IMR-90 (cell line): ENCODE results near the gene SLC9A5. TPM values are rescaled to one million over a fixed set of nuclear protein-coding genes. Genes with fewer than 3 reads are reported as not detected.

Source experiments
- ATAC-seq: fragments of 200-7000 bp; cut with Tn5 transposase; 2 replicates; pipeline ENCODE4 v1.9.1; 2020; ENCODE audit warnings: low read depth, mild to moderate bottlenecking, moderate library complexity
- BruUV-seq: library from RNA; stranded (reverse); fragments of 400-500 nt; replicated peaks from 2 replicates; lab custom pipeline; 2021; lab: Mats Ljungman, UMichigan
- CTCF ChIA-PET: fragments of 300-600 bp; formaldehyde crosslinking; extraction: SDS; loops from one replicate; lab custom pipeline; 2021; ENCODE audit warnings: antibody characterized with exemption; lab: Yijun Ruan, JAX
- POLR2A ChIA-PET: fragments of 300-600 bp; sonication (Branson Sonifier 250); formaldehyde crosslinking; loops from one replicate; lab custom pipeline; 2022; ENCODE audit warnings: antibody characterized with exemption; ENCODE audit not compliant: unreplicated experiment; lab: Charles Lee
- DNase-seq: peaks from one replicate; pipeline ENCODE4 v3.0.0; 2013
- H2AFZ ChIP-seq: replicated peaks from 2 replicates; pipeline ENCODE3; 2013; ENCODE audit warnings: low read length, mild to moderate bottlenecking; ENCODE audit not compliant: poor library complexity
- H2AK5ac ChIP-seq: 2 replicates; pipeline ENCODE4 v1.6.1; 2013; ENCODE audit warnings: low read depth, low read length, inconsistent platforms
- H2AK9ac ChIP-seq: replicated peaks from 2 replicates; pipeline ENCODE3; 2013; ENCODE audit warnings: mild to moderate bottlenecking, low read depth, low read length, moderate library complexity; ENCODE audit not compliant: poor library complexity
- H2BK120ac ChIP-seq: 2 replicates; pipeline ENCODE4 v1.6.1; 2013; ENCODE audit warnings: low read depth, low read length, inconsistent platforms
- H2BK15ac ChIP-seq: 3 replicates; pipeline ENCODE4 v1.6.1; 2013; ENCODE audit warnings: low read depth, low read length, inconsistent platforms
- H2BK20ac ChIP-seq: 2 replicates; pipeline ENCODE4 v1.6.1; 2013; ENCODE audit warnings: low read depth, mild to moderate bottlenecking, inconsistent platforms, low read length, moderate library complexity
- H2BK5ac ChIP-seq: 2 replicates; pipeline ENCODE4 v1.6.1; 2013; ENCODE audit warnings: mild to moderate bottlenecking, low read depth, low read length, inconsistent platforms; ENCODE audit not compliant: poor library complexity, severe bottlenecking
- H3K14ac ChIP-seq: replicated peaks from 2 replicates; pipeline ENCODE4 v1.6.1; 2013; ENCODE audit warnings: low read depth, low read length, inconsistent platforms
- H3K18ac ChIP-seq: 2 replicates; pipeline ENCODE4 v1.6.1; 2013; ENCODE audit warnings: low read depth, low read length, control low read depth
- H3K23ac ChIP-seq: 2 replicates; pipeline ENCODE4 v1.6.1; 2013; ENCODE audit warnings: low read depth, low read length, inconsistent platforms
- H3K27ac ChIP-seq: 2 replicates; pipeline ENCODE4 v1.5.1; 2013; ENCODE audit warnings: mild to moderate bottlenecking, control low read depth, low read length; ENCODE audit not compliant: insufficient read depth
- H3K27me3 ChIP-seq: 2 replicates; pipeline ENCODE4 v1.6.1; 2013; ENCODE audit warnings: low read length; ENCODE audit not compliant: control insufficient read depth, insufficient read depth
- H3K36me3 ChIP-seq: 2 replicates; pipeline ENCODE4 v1.6.1; 2013; ENCODE audit warnings: low read length, mixed read lengths; ENCODE audit not compliant: control insufficient read depth, insufficient read depth
- H3K4ac ChIP-seq: 2 replicates; pipeline ENCODE4 v1.6.1; 2013; ENCODE audit warnings: low read depth, low read length, inconsistent platforms
- H3K4me1 ChIP-seq: 2 replicates; pipeline ENCODE4 v1.6.1; 2013; ENCODE audit warnings: low read length, mixed read lengths; ENCODE audit not compliant: control insufficient read depth, insufficient read depth
- H3K4me2 ChIP-seq: 2 replicates; pipeline ENCODE4 v1.6.1; 2013; ENCODE audit warnings: low read depth, mild to moderate bottlenecking, control low read depth, low read length, moderate library complexity
- H3K4me3 ChIP-seq: 2 replicates; pipeline ENCODE4 v1.5.1; 2013; ENCODE audit warnings: low read depth, mild to moderate bottlenecking, control low read depth, low read length, moderate library complexity; ENCODE audit not compliant: insufficient read depth
- H3K56ac ChIP-seq: 2 replicates; pipeline ENCODE4 v1.6.1; 2013; ENCODE audit warnings: low read length, inconsistent platforms; ENCODE audit not compliant: insufficient read depth; ENCODE audit errors: extremely low read depth
- H3K79me1 ChIP-seq, 2 experiments: 2 replicates each; pipeline ENCODE4 v1.6.1; 2013; ENCODE audit warnings: low read length in 2 of 2, inconsistent platforms in 1 of 2, low read depth in 1 of 2
- H3K9ac ChIP-seq: 2 replicates; pipeline ENCODE4 v1.6.1; 2013; ENCODE audit warnings: low read depth, low read length, control low read depth
- H3K9me1 ChIP-seq: 2 replicates; pipeline ENCODE4 v1.6.1; 2013; ENCODE audit warnings: low read length, inconsistent platforms; ENCODE audit not compliant: insufficient read depth
- H3K9me3 ChIP-seq: 2 replicates; pipeline ENCODE4 v1.6.1; 2013; ENCODE audit warnings: low read length; ENCODE audit not compliant: control insufficient read depth, insufficient read depth
- H4K20me1 ChIP-seq: 2 replicates; pipeline ENCODE4 v1.6.1; 2013; ENCODE audit warnings: low read length, inconsistent platforms; ENCODE audit not compliant: insufficient read depth
- H4K5ac ChIP-seq: 2 replicates; pipeline ENCODE4 v1.6.1; 2013; ENCODE audit warnings: mild to moderate bottlenecking, low read depth, low read length, control low read depth
- H4K8ac ChIP-seq, 2 experiments: 2 replicates each; pipeline ENCODE4 v1.6.1; 2013; ENCODE audit warnings: low read depth in 2 of 2, low read length in 2 of 2, control low read depth in 1 of 2, inconsistent platforms in 1 of 2
- H4K91ac ChIP-seq: 2 replicates; pipeline ENCODE4 v1.6.1; 2013; ENCODE audit warnings: low read depth, low read length, inconsistent platforms; ENCODE audit not compliant: insufficient read depth
- BHLHE40 ChIP-seq: fragments of 150-350 bp; IDR thresholded peaks from 2 replicates; pipeline ENCODE4 v1.6.1; 2016; ENCODE audit warnings: mild to moderate bottlenecking, low read depth, low read length
- CEBPB ChIP-seq: IDR thresholded peaks from 2 replicates; pipeline ENCODE4 v1.6.1; 2012; ENCODE audit warnings: low read depth, low read length, improper control_type of control experiment
- CHD1 ChIP-seq: IDR thresholded peaks from 2 replicates; pipeline ENCODE4 v1.6.1; 2012; ENCODE audit warnings: low read depth, low read length, improper control_type of control experiment
- FOS ChIP-seq: fragments of 150-350 bp; IDR thresholded peaks from 2 replicates; pipeline ENCODE4 v1.6.1; 2016; ENCODE audit warnings: low read depth, low read length
- MAFK ChIP-seq: IDR thresholded peaks from 2 replicates; pipeline ENCODE4 v1.6.1; 2012; ENCODE audit warnings: low read depth, low read length, improper control_type of control experiment
- MAZ ChIP-seq: IDR thresholded peaks from 2 replicates; pipeline ENCODE4 v1.6.1; 2012; ENCODE audit warnings: low read depth, mild to moderate bottlenecking, low read length, improper control_type of control experiment, moderate library complexity, borderline replicate concordance
- MXI1 ChIP-seq: IDR thresholded peaks from 2 replicates; pipeline ENCODE4 v1.6.1; 2012; ENCODE audit warnings: low read depth, mild to moderate bottlenecking, low read length, moderate library complexity, borderline replicate concordance
- NFE2L2 ChIP-seq: fragments of 150-350 bp; IDR thresholded peaks from 2 replicates; pipeline ENCODE4 v1.6.1; 2016; ENCODE audit warnings: low read depth, mild to moderate bottlenecking, low read length
- POLR2A ChIP-seq: IDR thresholded peaks from 2 replicates; pipeline ENCODE4 v1.6.1; 2012; ENCODE audit warnings: mild to moderate bottlenecking, low read depth, low read length
- RAD21 ChIP-seq: IDR thresholded peaks from 2 replicates; pipeline ENCODE4 v1.6.1; 2012; ENCODE audit warnings: low read length, improper control_type of control experiment
- RCOR1 ChIP-seq: IDR thresholded peaks from 2 replicates; pipeline ENCODE4 v1.6.1; 2012; ENCODE audit warnings: mild to moderate bottlenecking, low read length, improper control_type of control experiment; ENCODE audit not compliant: insufficient replicate concordance
- RFX5 ChIP-seq: IDR thresholded peaks from 2 replicates; pipeline ENCODE4 v1.8.0; 2012; ENCODE audit warnings: low read depth, mild to moderate bottlenecking, low read length, moderate library complexity
- WGBS, 2 experiments: methylation state at CpG; one replicate each; pipeline versions ENCODE4 v1.1.5 to v1.1.7; 2013; ENCODE audit warnings: missing lambda C conversion rate in 2 of 2; ENCODE audit not compliant: insufficient read length in 1 of 2; ENCODE audit errors: extremely low coverage in 2 of 2; 5-methylcytosine and 5-hydroxymethylcytosine counted together
- dilution Hi-C: fragments of 300-500 bp; cut with HindIII; formaldehyde crosslinking; loops from one replicate; pipeline ENCODE4 v1.14.3; 2018; ENCODE audit warnings: low sequenced_read_pairs; ENCODE audit not compliant: unreplicated experiment
- in situ Hi-C: fragments of 300-500 bp; cut with MboI; formaldehyde crosslinking; loops from 3 replicates; pipeline ENCODE4 v1.14.3; 2019; ENCODE audit warnings: low sequenced_read_pairs, inconsistent platforms, mixed read lengths
- intact Hi-C: fragments of 100-400 bp; cut with micrococcal nuclease; formaldehyde crosslinking; loops from 2 replicates; pipeline ENCODE4 v1.10.0; 2022
- polyA plus RNA-seq, 3 experiments: library from polyadenylated mRNA; depleted of rRNA; stranded (reverse); fragments of >200 nt; gene quantifications; 2 replicates each; pipeline ENCODE4 v1.2.3, GENCODE V29; 2012; ENCODE audit warnings: low replicate concordance in 1 of 3
- total RNA-seq: library from RNA; depleted of rRNA; stranded (reverse); fragments of >200 nt; gene quantifications from 2 replicates; pipeline ENCODE4 v1.2.3, GENCODE V29; 2012
- TF ChIP-seq, protein P1 (sequence below): conservative IDR thresholded peaks from 2 replicates; pipeline ENCODE4 v1.5.1; 2012; ENCODE audit warnings: mild to moderate bottlenecking, low read depth, low read length, improper control_type of control experiment
- TF ChIP-seq, protein P2 (sequence below): fragments of 150-350 bp; IDR thresholded peaks from 2 replicates; pipeline ENCODE4 v1.6.1; 2016; ENCODE audit warnings: low read depth, mild to moderate bottlenecking, low read length, moderate library complexity, borderline replicate concordance
- TF ChIP-seq, protein P3 (sequence below): fragments of 150-350 bp; IDR thresholded peaks from 2 replicates; pipeline ENCODE4 v1.6.1; 2017; ENCODE audit warnings: mild to moderate bottlenecking, antibody characterized with exemption, low read length, low read depth

The SLC9A5 gene
- total and polyA plus RNA-seq, 2 of the 4 experiments (the other 2 are of a cell fraction): 1.8 to 5.7 TPM

DNA sequence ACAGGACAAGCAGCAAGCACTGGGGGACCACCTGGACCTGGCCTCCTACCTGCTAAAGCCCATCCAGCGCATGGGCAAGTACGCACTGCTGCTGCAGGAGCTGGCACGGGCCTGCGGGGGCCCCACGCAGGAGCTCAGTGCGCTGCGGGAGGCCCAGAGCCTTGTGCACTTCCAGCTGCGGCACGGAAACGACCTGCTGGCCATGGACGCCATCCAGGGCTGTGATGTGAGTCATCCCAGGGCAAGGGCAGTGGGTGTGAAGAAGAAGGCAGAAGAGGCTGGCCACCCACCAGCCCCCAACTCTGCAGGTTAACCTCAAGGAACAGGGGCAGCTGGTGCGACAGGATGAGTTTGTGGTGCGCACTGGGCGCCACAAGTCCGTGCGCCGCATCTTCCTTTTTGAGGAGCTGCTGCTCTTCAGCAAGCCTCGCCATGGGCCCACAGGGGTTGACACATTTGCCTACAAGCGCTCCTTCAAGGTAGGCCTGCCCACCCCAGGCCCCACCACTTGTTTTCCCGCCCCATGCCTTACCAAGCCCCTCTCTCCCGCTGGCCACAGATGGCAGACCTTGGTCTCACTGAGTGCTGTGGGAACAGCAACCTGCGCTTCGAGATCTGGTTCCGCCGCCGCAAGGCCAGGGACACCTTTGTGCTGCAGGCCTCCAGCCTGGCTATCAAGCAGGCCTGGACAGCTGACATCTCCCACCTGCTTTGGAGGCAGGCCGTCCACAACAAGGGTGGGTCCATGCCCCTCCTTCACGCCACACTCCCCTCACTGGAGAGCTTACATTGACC is 37.9 kb downstream of the SLC9A5 start:
- Histone ChIP-seq H2AFZ (no peak overlapping the region), H3K14ac (no peak overlapping the region), H3K23ac (no peak overlapping the region), H2BK120ac (no peak overlapping the region), H3K4me3 (no peak overlapping the region), H2BK20ac (no peak overlapping the region), H2BK15ac (no peak overlapping the region), H4K91ac (no peak overlapping the region), H4K8ac (no peak overlapping the region), H3K4me1 (peaks cover 7% of the 10 kb centered on the region), H4K5ac (no peak overlapping the region), H2AK9ac (peak overlapping the region; percentile 70), H3K36me3 (no peaks in the 10 kb centered on the region), H3K27ac (no peak overlapping the region), H2BK5ac (no peak overlapping the region), H3K9ac (no peak overlapping the region), H4K20me1 (no peaks in the 10 kb centered on the region), H3K9me3 (no peaks in the 10 kb centered on the region), H3K9me1 (peaks cover 14% of the 10 kb centered on the region), H3K4me2 (no peak overlapping the region), H3K27me3 (no peaks in the 10 kb centered on the region), H3K56ac (no peak overlapping the region), H3K4ac (no peak overlapping the region), H2AK5ac (no peak overlapping the region; the same call in 1 of the 2 replicates), H3K18ac (no peak overlapping the region), H3K79me1 (no peaks in the 10 kb centered on the region; a peak in 1 of 4 replicates)
- ATAC-seq: no peak
- 90% methylated on average over 15 of the region's 28 CpGs; no CpG with 5 or more reads in 1 of the 2 experiments for WGBS, 2 experiments
- dilution Hi-C loops: no loop called here
- no TSS peak for BruUV-seq
- no peak for DNase-seq
- intact Hi-C loops: no loop called here
- POLR2A ChIA-PET: no interaction called here
- CTCF ChIA-PET: interaction anchor here (1.4 kb wide), 1 partner anchor 22 kb away, joined by 4 read pairs; no protein-coding TSS in a partner anchor
- in situ Hi-C loops: no loop called here
- TF ChIP-seq NFE2L2 (no peak), CHD1 (no peak), MAZ (no peak), FOS (no peak), POLR2A (no peak), RCOR1 (no peak), MAFK (no peak), RFX5 (no peak), MXI1 (no peak), BHLHE40 (no peak), RAD21 (no peak), CEBPB (no peak)
- TF ChIP-seq, protein P1, sequence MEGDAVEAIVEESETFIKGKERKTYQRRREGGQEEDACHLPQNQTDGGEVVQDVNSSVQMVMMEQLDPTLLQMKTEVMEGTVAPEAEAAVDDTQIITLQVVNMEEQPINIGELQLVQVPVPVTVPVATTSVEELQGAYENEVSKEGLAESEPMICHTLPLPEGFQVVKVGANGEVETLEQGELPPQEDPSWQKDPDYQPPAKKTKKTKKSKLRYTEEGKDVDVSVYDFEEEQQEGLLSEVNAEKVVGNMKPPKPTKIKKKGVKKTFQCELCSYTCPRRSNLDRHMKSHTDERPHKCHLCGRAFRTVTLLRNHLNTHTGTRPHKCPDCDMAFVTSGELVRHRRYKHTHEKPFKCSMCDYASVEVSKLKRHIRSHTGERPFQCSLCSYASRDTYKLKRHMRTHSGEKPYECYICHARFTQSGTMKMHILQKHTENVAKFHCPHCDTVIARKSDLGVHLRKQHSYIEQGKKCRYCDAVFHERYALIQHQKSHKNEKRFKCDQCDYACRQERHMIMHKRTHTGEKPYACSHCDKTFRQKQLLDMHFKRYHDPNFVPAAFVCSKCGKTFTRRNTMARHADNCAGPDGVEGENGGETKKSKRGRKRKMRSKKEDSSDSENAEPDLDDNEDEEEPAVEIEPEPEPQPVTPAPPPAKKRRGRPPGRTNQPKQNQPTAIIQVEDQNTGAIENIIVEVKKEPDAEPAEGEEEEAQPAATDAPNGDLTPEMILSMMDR: no peak
- TF ChIP-seq, protein P2, sequence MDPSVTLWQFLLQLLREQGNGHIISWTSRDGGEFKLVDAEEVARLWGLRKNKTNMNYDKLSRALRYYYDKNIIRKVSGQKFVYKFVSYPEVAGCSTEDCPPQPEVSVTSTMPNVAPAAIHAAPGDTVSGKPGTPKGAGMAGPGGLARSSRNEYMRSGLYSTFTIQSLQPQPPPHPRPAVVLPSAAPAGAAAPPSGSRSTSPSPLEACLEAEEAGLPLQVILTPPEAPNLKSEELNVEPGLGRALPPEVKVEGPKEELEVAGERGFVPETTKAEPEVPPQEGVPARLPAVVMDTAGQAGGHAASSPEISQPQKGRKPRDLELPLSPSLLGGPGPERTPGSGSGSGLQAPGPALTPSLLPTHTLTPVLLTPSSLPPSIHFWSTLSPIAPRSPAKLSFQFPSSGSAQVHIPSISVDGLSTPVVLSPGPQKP: no peak
- TF ChIP-seq, protein P3, sequence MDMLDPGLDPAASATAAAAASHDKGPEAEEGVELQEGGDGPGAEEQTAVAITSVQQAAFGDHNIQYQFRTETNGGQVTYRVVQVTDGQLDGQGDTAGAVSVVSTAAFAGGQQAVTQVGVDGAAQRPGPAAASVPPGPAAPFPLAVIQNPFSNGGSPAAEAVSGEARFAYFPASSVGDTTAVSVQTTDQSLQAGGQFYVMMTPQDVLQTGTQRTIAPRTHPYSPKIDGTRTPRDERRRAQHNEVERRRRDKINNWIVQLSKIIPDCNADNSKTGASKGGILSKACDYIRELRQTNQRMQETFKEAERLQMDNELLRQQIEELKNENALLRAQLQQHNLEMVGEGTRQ: no peak
